Skeletal muscle tissue (tissue), 2 donors: Measurements from ENCODE around the gene SURF2. TPM values are rescaled to one million over a fixed set of nuclear protein-coding genes. Genes with fewer than 3 reads are reported as not detected.

Experiments
- small RNA-seq: library from RNA; depleted of rRNA; stranded (forward); fragments of <200 nt; gene quantifications from one replicate; pipeline ENCODE3, GENCODE V24; 2014
- total RNA-seq: library from RNA; depleted of rRNA; stranded (reverse); fragments of >200 nt; gene quantifications from one replicate; pipeline ENCODE4 v1.2.3, GENCODE V29; 2014

SURF2 gene
- total RNA-seq, 1 donor from 2014 or later, result 12.5 TPM

Small RNA genes within 50 kb of the gene (small RNA-seq; reads per million reads assigned to genes)
- gene RF00019 (not detected), gene SNORD24 (not detected), gene SNORD36A (not detected), gene SNORD36B (not detected), gene SNORD36C (not detected)

Other genes starting within 250 kb of the SURF2 start
- gene RALGDS, start 235.3 kb upstream of the SURF2 start, total RNA-seq, result 26.1 TPM
- gene GBGT1, start 192.6 kb upstream of the SURF2 start, total RNA-seq, result 2.6 TPM
- gene OBP2B, start 147.3 kb upstream of the SURF2 start, total RNA-seq, result not detected
- gene ABO, start 81.3 kb upstream of the SURF2 start, total RNA-seq, result under 0.01 TPM
- 7.8 TPM for gene SURF6, start 20.4 kb upstream of the SURF2 start, total RNA-seq
- 13.0 TPM for gene MED22, start 8.4 kb upstream of the SURF2 start, total RNA-seq
- gene RPL7A, start 8.3 kb upstream of the SURF2 start, total RNA-seq, result 2,342 TPM
- 24.5 TPM for gene SURF1, start 63 bp upstream of the SURF2 start, total RNA-seq
- 166 TPM for gene SURF4, start 19.5 kb downstream of the SURF2 start, total RNA-seq
- 1.0 TPM for gene STKLD1, start 19.8 kb downstream of the SURF2 start, total RNA-seq
- 14.6 TPM for gene REXO4, start 61.5 kb downstream of the SURF2 start, total RNA-seq
- 1.6 TPM for gene ADAMTS13, start 65.8 kb downstream of the SURF2 start, total RNA-seq
- 4.7 TPM for gene CACFD1, start 103.4 kb downstream of the SURF2 start, total RNA-seq
- gene SLC2A6, start 122.5 kb downstream of the SURF2 start, total RNA-seq, result 0.52 TPM
- 8.9 TPM for gene MYMK, start 168.4 kb downstream of the SURF2 start, total RNA-seq
- 4.7 TPM for gene ADAMTSL2, start 178.2 kb downstream of the SURF2 start, total RNA-seq